Fibroblast of villous mesenchyme (primary cell): Measurements from ENCODE around the gene IL17RE. TPM values are rescaled to one million over a fixed set of nuclear protein-coding genes. Genes with fewer than 3 reads are reported as not detected.
"Not testable (repeated sequence)": the region's sequence is repeated elsewhere in the genome, so short reads cannot be mapped to it uniquely, and the experiment has no call there.

Source experiments
- DNase-seq: peaks from one replicate; pipeline ENCODE4 v3.0.0-alpha.2; 2010; ENCODE audit warnings: low read depth
- H3K4me3 ChIP-seq: 2 replicates; pipeline ENCODE4 v1.5.1; 2011; ENCODE audit warnings: low read depth, mild to moderate bottlenecking, low read length
- CTCF ChIP-seq: IDR thresholded peaks from 2 replicates; pipeline ENCODE4 v1.5.1; 2012; ENCODE audit warnings: low read depth, mild to moderate bottlenecking, low read length; ENCODE audit not compliant: insufficient read depth
- total RNA-seq: library from RNA; depleted of rRNA; stranded (reverse); fragments of >200 nt; gene quantifications from 2 replicates; pipeline ENCODE4 v1.2.3, GENCODE V29; 2012

Gene IL17RE
- 0.43 and 0.64 TPM in 2 replicates for total RNA-seq

GRCh38 chr3:9902372-9903237 is at the start of gene IL17RE:
Gene IL17RE, plus strand, starts transcription at chr3:9902848. Its CDS starts 85 bp downstream, at chr3:9902933.
- no peak within 1 kb of the TSS for H3K4me3 ChIP-seq
- no peak for DNase-seq
- TF ChIP-seq CTCF, result no peak

GRCh38 chr3:9854291-9854940 is 48.2 kb upstream of the IL17RE start:
- not testable (repeated sequence) for DNase-seq, H3K4me3 ChIP-seq

GRCh38 chr3:9855594-9855993 is 47.1 kb upstream of the IL17RE start:
- TF ChIP-seq CTCF, result no peak
- DNase-seq, result no peak

GRCh38 chr3:9859530-9860025 is 43.1 kb upstream of the IL17RE start:
- TF ChIP-seq CTCF, result no peak
- no peak overlapping the region for H3K4me3 ChIP-seq
- no peak for DNase-seq

More at GRCh38 chr3:9855594-9855993, 47.1 kb upstream of the IL17RE start:
- no peak overlapping the region for H3K4me3 ChIP-seq

- no peak overlapping the region for H3K4me3 ChIP-seq
- no peak for TF ChIP-seq CTCF
- DNase-seq, result no peak
These were observed 41.4 kb upstream of the IL17RE start for GRCh38 chr3:9861201-9861600.

- no peak for TF ChIP-seq CTCF
- no peak overlapping the region for H3K4me3 ChIP-seq
- DNase-seq, result no peak
These were observed 41.0 kb upstream of the IL17RE start for GRCh38 chr3:9861626-9862130.
